Progenitor cell of endocrine pancreas (in vitro differentiated cells): ENCODE results near the gene TMEM88. TPM values are rescaled to one million over a fixed set of nuclear protein-coding genes. Genes with fewer than 3 reads are reported as not detected.

ENCODE experiments used
- DNase-seq: peaks from one replicate; pipeline ENCODE4 v3.0.0; 2021; ENCODE audit warnings: low spot score; ENCODE audit not compliant: unreplicated experiment
- H3K27ac Mint-ChIP-seq: 2 replicates; pipeline ENCODE4 v1.8.0; 2021; ENCODE audit warnings: mild to moderate bottlenecking, moderate library complexity, mixed read lengths
- H3K27me3 Mint-ChIP-seq: 2 replicates; pipeline ENCODE4 v1.8.0; 2021; ENCODE audit warnings: mixed read lengths
- H3K36me3 Mint-ChIP-seq: 2 replicates; pipeline ENCODE4 v1.8.0; 2022; ENCODE audit warnings: mixed read lengths; ENCODE audit not compliant: insufficient read depth
- H3K4me1 Mint-ChIP-seq: 2 replicates; pipeline ENCODE4 v1.8.0; 2021; ENCODE audit warnings: low read depth, mixed read lengths
- H3K4me3 Mint-ChIP-seq: 2 replicates; pipeline ENCODE4 v1.8.0; 2021; ENCODE audit warnings: low read depth, mild to moderate bottlenecking, moderate library complexity, mixed read lengths
- H3K9me3 Mint-ChIP-seq: 2 replicates; pipeline ENCODE4 v1.8.0; 2021; ENCODE audit warnings: low read depth, mixed read lengths
- total RNA-seq: library from RNA; stranded (reverse); gene quantifications from 2 replicates; pipeline ENCODE4 v1.2.1, GENCODE V29; 2021
- TF ChIP-seq, protein P1 (sequence below): fragments of 200-600 bp; sonication (generic); IDR thresholded peaks from one replicate; pipeline ENCODE4 v1.5.0; 2021; ENCODE audit warnings: antibody characterized with exemption, mild to moderate bottlenecking; ENCODE audit not compliant: unreplicated experiment

TMEM88 gene
- total RNA-seq, 1 donor from 2014 or later, result 15.8 TPM

DNA sequence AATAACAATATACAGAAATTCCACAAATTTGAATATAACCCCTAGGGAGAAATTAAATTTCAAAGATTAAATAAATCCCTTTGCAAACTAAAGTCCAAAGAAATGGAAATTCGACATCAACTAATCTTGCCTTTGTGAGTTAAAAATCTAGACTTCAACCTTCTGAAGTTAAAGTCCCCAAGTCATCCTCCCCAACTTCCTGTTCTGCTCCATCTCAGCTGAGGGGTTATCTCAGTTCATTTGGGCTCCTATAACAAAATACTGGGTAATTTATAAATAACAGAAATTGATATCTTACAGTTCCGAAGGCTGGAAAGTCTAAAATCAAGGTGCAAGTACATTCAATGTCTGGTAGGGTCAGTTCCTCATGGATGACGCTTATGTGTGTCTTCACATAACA, 43.6 kb upstream of the TMEM88 start:
- Mint-ChIP-seq H3K36me3 (no peaks in the 10 kb centered on the region), H3K9me3 (no peaks in the 10 kb centered on the region), H3K27ac (no peak overlapping the region), H3K4me3 (no peak overlapping the region), H3K27me3 (peaks cover 32% of the 10 kb centered on the region), H3K4me1 (peaks cover under 1% of the 10 kb centered on the region)
- no peak for DNase-seq
- TF ChIP-seq, protein P1, sequence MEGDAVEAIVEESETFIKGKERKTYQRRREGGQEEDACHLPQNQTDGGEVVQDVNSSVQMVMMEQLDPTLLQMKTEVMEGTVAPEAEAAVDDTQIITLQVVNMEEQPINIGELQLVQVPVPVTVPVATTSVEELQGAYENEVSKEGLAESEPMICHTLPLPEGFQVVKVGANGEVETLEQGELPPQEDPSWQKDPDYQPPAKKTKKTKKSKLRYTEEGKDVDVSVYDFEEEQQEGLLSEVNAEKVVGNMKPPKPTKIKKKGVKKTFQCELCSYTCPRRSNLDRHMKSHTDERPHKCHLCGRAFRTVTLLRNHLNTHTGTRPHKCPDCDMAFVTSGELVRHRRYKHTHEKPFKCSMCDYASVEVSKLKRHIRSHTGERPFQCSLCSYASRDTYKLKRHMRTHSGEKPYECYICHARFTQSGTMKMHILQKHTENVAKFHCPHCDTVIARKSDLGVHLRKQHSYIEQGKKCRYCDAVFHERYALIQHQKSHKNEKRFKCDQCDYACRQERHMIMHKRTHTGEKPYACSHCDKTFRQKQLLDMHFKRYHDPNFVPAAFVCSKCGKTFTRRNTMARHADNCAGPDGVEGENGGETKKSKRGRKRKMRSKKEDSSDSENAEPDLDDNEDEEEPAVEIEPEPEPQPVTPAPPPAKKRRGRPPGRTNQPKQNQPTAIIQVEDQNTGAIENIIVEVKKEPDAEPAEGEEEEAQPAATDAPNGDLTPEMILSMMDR, result no peak

DNA sequence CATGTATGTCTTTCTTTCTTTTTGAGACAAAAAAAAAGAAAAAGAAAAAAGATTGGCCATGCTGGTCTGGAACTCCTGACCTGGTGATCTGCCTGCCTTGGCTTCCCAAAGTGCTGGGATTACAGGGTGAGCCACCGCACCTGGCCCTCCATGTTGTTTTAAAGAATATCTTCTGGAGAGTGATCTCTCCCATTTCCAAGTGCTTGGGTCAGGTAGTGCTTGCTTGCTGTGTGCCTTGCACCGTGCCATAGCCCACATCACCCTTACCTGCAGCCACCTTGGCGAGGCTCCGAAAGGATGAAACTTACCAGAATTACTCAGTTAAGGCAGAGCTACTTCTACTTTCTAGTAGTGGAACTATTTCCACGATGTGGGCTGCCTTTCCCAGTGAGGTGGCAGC, 39.9 kb upstream of the TMEM88 start:
- Mint-ChIP-seq H3K27me3 (peaks cover 46% of the 10 kb centered on the region), H3K27ac (no peak overlapping the region)

DNA sequence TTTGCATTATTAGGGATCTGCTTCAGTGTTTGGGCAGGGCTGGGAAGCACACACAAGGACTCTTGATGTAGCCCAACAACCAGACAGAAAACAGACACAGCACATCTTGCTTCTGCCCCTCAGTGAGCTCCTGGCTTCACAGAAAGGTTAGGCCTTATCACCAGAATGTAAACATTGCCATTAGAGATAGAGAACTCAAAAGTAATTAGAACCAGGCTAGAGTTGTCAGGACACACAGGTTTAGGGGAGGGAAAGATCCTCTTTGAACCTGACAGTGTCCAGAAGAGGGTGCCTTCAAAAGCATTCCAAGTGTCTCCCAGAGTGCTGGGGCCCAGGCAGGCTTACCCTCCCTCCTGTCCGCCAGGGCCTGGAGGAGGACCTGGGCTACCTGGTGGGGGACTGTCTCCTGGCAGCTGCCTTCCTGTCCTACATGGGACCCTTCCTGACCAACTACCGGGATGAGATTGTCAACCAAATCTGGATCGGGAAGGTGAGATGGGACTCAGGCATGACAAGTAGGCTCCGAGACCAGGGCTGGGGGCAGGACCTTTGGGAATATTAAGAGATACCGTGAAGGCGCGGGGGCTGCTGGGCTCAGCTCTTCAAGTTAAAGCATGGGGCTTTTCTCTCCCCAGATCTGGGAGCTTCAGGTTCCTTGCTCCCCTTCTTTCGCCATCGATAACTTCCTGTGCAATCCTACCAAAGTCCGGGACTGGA, 37.8 kb upstream of the TMEM88 start:
- DNase-seq, result no peak
- Mint-ChIP-seq H3K4me1 (peaks cover 10% of the 10 kb centered on the region), H3K27ac (no peak overlapping the region), H3K9me3 (no peaks in the 10 kb centered on the region), H3K36me3 (no peaks in the 10 kb centered on the region), H3K27me3 (peaks cover 60% of the 10 kb centered on the region), H3K4me3 (no peak overlapping the region)
- TF ChIP-seq, protein P1, result no peak

More for the DNA sequence above, 39.9 kb upstream of the TMEM88 start:
- Mint-ChIP-seq H3K4me3 (no peak overlapping the region), H3K9me3 (no peaks in the 10 kb centered on the region), H3K36me3 (no peaks in the 10 kb centered on the region), H3K4me1 (peaks cover 10% of the 10 kb centered on the region)
- DNase-seq, result no peak
- TF ChIP-seq, protein P1, result no peak

DNA sequence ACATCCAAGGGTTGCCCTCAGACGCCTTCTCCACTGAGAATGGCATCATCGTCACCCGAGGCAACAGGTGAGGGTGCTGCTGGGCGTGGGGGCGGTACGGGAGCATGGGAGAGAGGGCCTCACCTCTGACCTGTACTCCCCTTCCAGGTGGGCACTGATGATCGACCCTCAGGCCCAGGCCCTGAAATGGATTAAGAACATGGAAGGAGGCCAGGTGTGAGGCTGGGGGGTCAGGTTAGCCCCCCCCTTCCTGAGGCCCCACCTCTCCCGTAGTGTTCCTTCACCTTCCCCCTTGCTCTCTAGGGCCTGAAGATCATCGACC, 37.3 kb upstream of the TMEM88 start:
- peaks cover 10% of the 10 kb centered on the region for H3K4me1 Mint-ChIP-seq
- H3K27ac Mint-ChIP-seq, result no peak overlapping the region
- H3K36me3 Mint-ChIP-seq, result no peaks in the 10 kb centered on the region
- peaks cover 64% of the 10 kb centered on the region for H3K27me3 Mint-ChIP-seq
- DNase-seq, result no peak
- no peaks in the 10 kb centered on the region for H3K9me3 Mint-ChIP-seq
- H3K4me3 Mint-ChIP-seq, result no peak overlapping the region
- TF ChIP-seq, protein P1, result no peak

DNA sequence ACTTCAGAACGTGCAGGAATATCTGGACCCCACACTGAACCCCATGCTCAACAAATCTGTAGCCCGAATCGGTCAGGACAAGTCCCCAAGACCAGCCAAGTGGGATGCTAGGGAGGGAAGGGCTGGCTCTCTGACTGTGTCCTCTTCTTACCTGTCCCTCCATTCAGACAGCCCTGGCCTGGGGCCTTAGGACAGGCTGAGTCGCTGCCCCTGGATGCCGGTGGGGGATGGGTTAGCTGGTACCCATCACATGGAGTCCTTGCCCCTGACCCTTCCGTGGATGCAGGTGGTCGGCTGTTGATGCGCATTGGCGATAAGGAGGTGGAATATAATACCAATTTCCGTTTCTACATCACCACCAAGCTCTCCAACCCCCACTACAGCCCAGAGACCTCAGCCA, 36.8 kb upstream of the TMEM88 start:
- no peaks in the 10 kb centered on the region for H3K36me3 Mint-ChIP-seq
- DNase-seq, result no peak
- H3K27ac Mint-ChIP-seq, result no peak overlapping the region
- H3K9me3 Mint-ChIP-seq, result no peaks in the 10 kb centered on the region
- TF ChIP-seq, protein P1, result no peak
- H3K4me1 Mint-ChIP-seq, result peaks cover 10% of the 10 kb centered on the region
- peaks cover 65% of the 10 kb centered on the region for H3K27me3 Mint-ChIP-seq
- no peak overlapping the region for H3K4me3 Mint-ChIP-seq
